ENCODE measurements around the gene SFSWAP.

- TF ChIP-seq POLR2A (IDR thresholded peaks at IDR 0.05) = no peak
- TF ChIP-seq, protein P1, sequence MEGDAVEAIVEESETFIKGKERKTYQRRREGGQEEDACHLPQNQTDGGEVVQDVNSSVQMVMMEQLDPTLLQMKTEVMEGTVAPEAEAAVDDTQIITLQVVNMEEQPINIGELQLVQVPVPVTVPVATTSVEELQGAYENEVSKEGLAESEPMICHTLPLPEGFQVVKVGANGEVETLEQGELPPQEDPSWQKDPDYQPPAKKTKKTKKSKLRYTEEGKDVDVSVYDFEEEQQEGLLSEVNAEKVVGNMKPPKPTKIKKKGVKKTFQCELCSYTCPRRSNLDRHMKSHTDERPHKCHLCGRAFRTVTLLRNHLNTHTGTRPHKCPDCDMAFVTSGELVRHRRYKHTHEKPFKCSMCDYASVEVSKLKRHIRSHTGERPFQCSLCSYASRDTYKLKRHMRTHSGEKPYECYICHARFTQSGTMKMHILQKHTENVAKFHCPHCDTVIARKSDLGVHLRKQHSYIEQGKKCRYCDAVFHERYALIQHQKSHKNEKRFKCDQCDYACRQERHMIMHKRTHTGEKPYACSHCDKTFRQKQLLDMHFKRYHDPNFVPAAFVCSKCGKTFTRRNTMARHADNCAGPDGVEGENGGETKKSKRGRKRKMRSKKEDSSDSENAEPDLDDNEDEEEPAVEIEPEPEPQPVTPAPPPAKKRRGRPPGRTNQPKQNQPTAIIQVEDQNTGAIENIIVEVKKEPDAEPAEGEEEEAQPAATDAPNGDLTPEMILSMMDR (IDR thresholded peaks at IDR 0.05) = no peak
- no peak for TF ChIP-seq EP300 (IDR thresholded peaks at IDR 0.05; ENCODE audit: low read depth)
Observed at GRCh38 chr12:131782061-131782460, 71.2 kb downstream of the SFSWAP start.

Measured in transverse colon (tissue), 3 donors.